DND-41 (cell line): Measurements from ENCODE around the gene ATF7IP2.
"Not testable (repeated sequence)": the region's sequence is repeated elsewhere in the genome, so short reads cannot be mapped to it uniquely, and the experiment has no call there.

Experiments
- ATAC-seq: fragments of 200-7000 bp; cut with Tn5 transposase; 3 replicates; pipeline ENCODE4 v1.9.1; 2021; ENCODE audit warnings: low read depth; ENCODE audit not compliant: insufficient read depth
- DNase-seq: peaks from one replicate; pipeline ENCODE4 v3.0.0-alpha.2; 2020
- H2AFZ ChIP-seq: 2 replicates; pipeline ENCODE4 v1.6.0; 2012; ENCODE audit warnings: low read depth, low read length
- H3K27ac ChIP-seq: 2 replicates; pipeline ENCODE4 v1.5.1; 2012; ENCODE audit warnings: low read length, inconsistent platforms
- H3K27me3 ChIP-seq: fragments of 200-600 bp; sonication (generic); 2 replicates; pipeline ENCODE4 v1.6.0; 2012; ENCODE audit warnings: low read length, mild to moderate bottlenecking, inconsistent platforms; ENCODE audit not compliant: insufficient read depth, poor library complexity
- H3K36me3 ChIP-seq: 2 replicates; pipeline ENCODE4 v1.5.1; 2012; ENCODE audit warnings: low read length, inconsistent platforms; ENCODE audit not compliant: insufficient read depth
- H3K4me1 ChIP-seq: 2 replicates; pipeline ENCODE4 v1.5.1; 2012; ENCODE audit warnings: mild to moderate bottlenecking, low read length; ENCODE audit not compliant: insufficient read depth
- H3K4me2 ChIP-seq: 2 replicates; pipeline ENCODE4 v1.6.0; 2012; ENCODE audit warnings: mild to moderate bottlenecking, moderate library complexity, low read length, inconsistent platforms; ENCODE audit not compliant: insufficient read depth
- H3K4me3 ChIP-seq, 2 experiments: fragments of 200-600 bp in 1 of 2; shearing (Covaris generic) in 1 of 2; 2 replicates each; pipeline ENCODE4 v1.5.1; 2012 to 2016; ENCODE audit warnings: inconsistent platforms in 2 of 2, low read length in 2 of 2, mild to moderate bottlenecking in 2 of 2, low read depth in 1 of 2, moderate library complexity in 1 of 2
- H3K79me2 ChIP-seq: 2 replicates; pipeline ENCODE4 v1.6.0; 2012; ENCODE audit warnings: low read length, inconsistent platforms; ENCODE audit not compliant: insufficient read depth
- H3K9ac ChIP-seq: 2 replicates; pipeline ENCODE4 v1.6.0; 2012; ENCODE audit warnings: low read depth, mild to moderate bottlenecking, inconsistent platforms, low read length, moderate library complexity
- H3K9me3 ChIP-seq: 2 replicates; pipeline ENCODE4 v1.5.1; 2012; ENCODE audit warnings: low read length, moderate library complexity, mild to moderate bottlenecking, inconsistent platforms; ENCODE audit not compliant: insufficient read depth, severe bottlenecking
- H4K20me1 ChIP-seq: 2 replicates; pipeline ENCODE4 v1.6.0; 2012; ENCODE audit warnings: low read length; ENCODE audit not compliant: insufficient read depth
- EZH2 ChIP-seq: IDR thresholded peaks from 3 replicates; pipeline ENCODE4 v1.6.1; 2012; ENCODE audit warnings: borderline replicate concordance, low read depth, mild to moderate bottlenecking, moderate library complexity, low read length, inconsistent platforms; ENCODE audit not compliant: severe bottlenecking
- TF ChIP-seq, protein P1 (sequence below): IDR thresholded peaks from 2 replicates; pipeline ENCODE4 v1.5.1; 2012; ENCODE audit warnings: borderline replicate concordance, low read length, moderate library complexity, mild to moderate bottlenecking; ENCODE audit not compliant: poor library complexity, severe bottlenecking; ENCODE audit errors: extremely low read depth

The ATF7IP2 gene

GRCh38 chr16:10343124-10343760, 42.6 kb upstream of the ATF7IP2 start:
- no peak for DNase-seq
- no peak overlapping the region for H3K27ac ChIP-seq
- no peaks in the 10 kb centered on the region for H3K79me2 ChIP-seq
- H2AFZ ChIP-seq: no peak overlapping the region
- H3K4me3 ChIP-seq: no peak overlapping the region
- no peak overlapping the region for H3K4me2 ChIP-seq
- ATAC-seq: no peak
- H3K9me3 ChIP-seq: peaks cover 47% of the 10 kb centered on the region
- no peaks in the 10 kb centered on the region for H4K20me1 ChIP-seq
- no peak overlapping the region for H3K9ac ChIP-seq
- no peaks in the 10 kb centered on the region for H3K36me3 ChIP-seq
- peaks cover 5% of the 10 kb centered on the region for H3K4me1 ChIP-seq
- no peak for TF ChIP-seq EZH2
- TF ChIP-seq, protein P1, sequence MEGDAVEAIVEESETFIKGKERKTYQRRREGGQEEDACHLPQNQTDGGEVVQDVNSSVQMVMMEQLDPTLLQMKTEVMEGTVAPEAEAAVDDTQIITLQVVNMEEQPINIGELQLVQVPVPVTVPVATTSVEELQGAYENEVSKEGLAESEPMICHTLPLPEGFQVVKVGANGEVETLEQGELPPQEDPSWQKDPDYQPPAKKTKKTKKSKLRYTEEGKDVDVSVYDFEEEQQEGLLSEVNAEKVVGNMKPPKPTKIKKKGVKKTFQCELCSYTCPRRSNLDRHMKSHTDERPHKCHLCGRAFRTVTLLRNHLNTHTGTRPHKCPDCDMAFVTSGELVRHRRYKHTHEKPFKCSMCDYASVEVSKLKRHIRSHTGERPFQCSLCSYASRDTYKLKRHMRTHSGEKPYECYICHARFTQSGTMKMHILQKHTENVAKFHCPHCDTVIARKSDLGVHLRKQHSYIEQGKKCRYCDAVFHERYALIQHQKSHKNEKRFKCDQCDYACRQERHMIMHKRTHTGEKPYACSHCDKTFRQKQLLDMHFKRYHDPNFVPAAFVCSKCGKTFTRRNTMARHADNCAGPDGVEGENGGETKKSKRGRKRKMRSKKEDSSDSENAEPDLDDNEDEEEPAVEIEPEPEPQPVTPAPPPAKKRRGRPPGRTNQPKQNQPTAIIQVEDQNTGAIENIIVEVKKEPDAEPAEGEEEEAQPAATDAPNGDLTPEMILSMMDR: no peak
- H3K27me3 ChIP-seq: no peaks in the 10 kb centered on the region

- H2AFZ ChIP-seq, ATAC-seq, H4K20me1 ChIP-seq, H3K27ac ChIP-seq, H3K9ac ChIP-seq, H3K4me2 ChIP-seq, H3K27me3 ChIP-seq, H3K36me3 ChIP-seq, DNase-seq, H3K4me3 ChIP-seq, H3K4me1 ChIP-seq, H3K79me2 ChIP-seq: not testable (repeated sequence)
- H3K9me3 ChIP-seq: peaks cover 43% of the 10 kb centered on the region
Observed at GRCh38 chr16:10344699-10345098, 41.2 kb upstream of the ATF7IP2 start.

DNA sequence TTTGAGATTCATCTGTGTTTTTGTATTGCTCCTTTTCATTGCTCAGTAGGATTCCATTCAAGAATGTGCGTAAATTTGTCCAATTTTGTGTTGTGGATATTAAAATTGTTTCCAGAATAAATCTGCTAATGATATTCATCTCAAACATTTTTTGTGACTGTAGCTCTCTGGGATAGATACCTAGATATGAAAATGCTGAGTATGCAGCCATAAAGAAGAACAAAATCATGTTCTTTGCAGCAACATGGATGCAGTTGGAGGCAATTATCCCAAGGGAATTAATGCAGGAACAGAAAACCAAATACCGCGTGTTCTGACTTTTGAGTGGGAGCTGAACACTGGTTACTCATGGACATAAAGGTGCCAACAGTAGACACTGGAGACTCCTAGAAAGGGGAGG, 40.2 kb upstream of the ATF7IP2 start:
- no peaks in the 10 kb centered on the region for H4K20me1 ChIP-seq
- H3K4me1 ChIP-seq: no peaks in the 10 kb centered on the region
- no peak for ATAC-seq
- no peak overlapping the region for H3K4me2 ChIP-seq
- no peak overlapping the region for H3K9ac ChIP-seq
- no peak overlapping the region for H2AFZ ChIP-seq
- no peak overlapping the region for H3K4me3 ChIP-seq
- no peak for DNase-seq
- H3K79me2 ChIP-seq: no peaks in the 10 kb centered on the region
- peaks cover 34% of the 10 kb centered on the region for H3K9me3 ChIP-seq
- no peak overlapping the region for H3K27ac ChIP-seq
- no peaks in the 10 kb centered on the region for H3K27me3 ChIP-seq
- TF ChIP-seq, protein P1: no peak
- TF ChIP-seq EZH2: no peak
- no peaks in the 10 kb centered on the region for H3K36me3 ChIP-seq

- Histone ChIP-seq H3K27ac (no peak overlapping the region), H3K9me3 (peaks cover 3% of the 10 kb centered on the region), H3K4me1 (no peaks in the 10 kb centered on the region), H3K4me2 (no peak overlapping the region), H4K20me1 (no peaks in the 10 kb centered on the region), H3K79me2 (no peaks in the 10 kb centered on the region), H2AFZ (no peak overlapping the region), H3K4me3 (no peak overlapping the region), H3K9ac (no peak overlapping the region), H3K27me3 (no peaks in the 10 kb centered on the region), H3K36me3 (no peaks in the 10 kb centered on the region)
- ATAC-seq (no peak), DNase-seq (no peak)
- TF ChIP-seq, protein P1: no peak
Observed at GRCh38 chr16:10349851-10350250, 36.0 kb upstream of the ATF7IP2 start.
